GM18873 (cell line): ENCODE results near the gene ZNF423.
"Not testable (repeated sequence)": the region's sequence is repeated elsewhere in the genome, so short reads cannot be mapped to it uniquely, and the experiment has no call there.

Experiments
- ATAC-seq: cut with Tn5 transposase; IDR thresholded peaks from one replicate; pipeline ENCODE4 v1.9.1; 2021; ENCODE audit warnings: mild to moderate bottlenecking, moderate library complexity, moderate number of reproducible peaks; ENCODE audit not compliant: unreplicated experiment, low FRiP score

The ZNF423 gene

GRCh38 chr16:49527611-49528010, 328.3 kb downstream of the ZNF423 start:
- ATAC-seq, result no peak

GRCh38 chr16:49526860-49527365, 329.0 kb downstream of the ZNF423 start:
- ATAC-seq, result no peak

- ATAC-seq, result no peak
Observed at GRCh38 chr16:49524947-49525315, 331.0 kb downstream of the ZNF423 start.

- ATAC-seq, result no peak
Observed at GRCh38 chr16:49524216-49524946, 331.5 kb downstream of the ZNF423 start.

GRCh38 chr16:49523435-49524159, 332.3 kb downstream of the ZNF423 start:
- ATAC-seq, result no peak

- no peak for ATAC-seq
Observed at GRCh38 chr16:49521734-49522325, 334.1 kb downstream of the ZNF423 start.

- ATAC-seq, result no peak
Observed at GRCh38 chr16:49520492-49521038, 335.3 kb downstream of the ZNF423 start.

GRCh38 chr16:49519741-49520140, 336.2 kb downstream of the ZNF423 start:
- ATAC-seq, result no peak

- ATAC-seq, result no peak
Observed at GRCh38 chr16:49519008-49519656, 336.8 kb downstream of the ZNF423 start.

GRCh38 chr16:49516382-49517036, 339.4 kb downstream of the ZNF423 start:
- no peak for ATAC-seq

- ATAC-seq, result no peak
Observed at GRCh38 chr16:49515861-49516260, 340.1 kb downstream of the ZNF423 start.

- no peak for ATAC-seq
Observed at GRCh38 chr16:49515016-49515565, 340.8 kb downstream of the ZNF423 start.

- ATAC-seq, result no peak
Observed at GRCh38 chr16:49514073-49514980, 341.6 kb downstream of the ZNF423 start.

- no peak for ATAC-seq
Observed at GRCh38 chr16:49513040-49513439, 342.9 kb downstream of the ZNF423 start.

- ATAC-seq, result no peak
Observed at GRCh38 chr16:49510654-49511305, 345.1 kb downstream of the ZNF423 start.

- ATAC-seq, result no peak
Observed at GRCh38 chr16:49510141-49510540, 345.8 kb downstream of the ZNF423 start.

- ATAC-seq, result not testable (repeated sequence)
Observed at GRCh38 chr16:49506058-49507013, 349.6 kb downstream of the ZNF423 start.
